ENCODE data around the gene NUDT7. TPM values are rescaled to one million over a fixed set of nuclear protein-coding genes. Genes with fewer than 3 reads are reported as not detected.

The NUDT7 gene
- total RNA-seq = 8.3 and 9.7 TPM in 2 replicates

GRCh38 chr16:77722309-77723107, at the start of gene NUDT7:
Gene NUDT7 (plus strand): TSS chr16:77722514. CDS start chr16:77722583, 69 bp downstream.

GRCh38 chr16:77788181-77789084, 66.1 kb downstream of the NUDT7 start, which contains the start of gene VAT1L:
Gene VAT1L (plus strand): TSS chr16:77788564. CDS start chr16:77788683, 119 bp downstream.

Other genes with a start within 250 kb of the NUDT7 start
- 0.26 and 0.81 TPM in 2 replicates for gene VAT1L, start 66.0 kb downstream of the NUDT7 start, total RNA-seq

Measured in aortic smooth muscle cell (primary cell).